Measurements from ENCODE around the gene RAB11FIP4.

The RAB11FIP4 gene

DNA sequence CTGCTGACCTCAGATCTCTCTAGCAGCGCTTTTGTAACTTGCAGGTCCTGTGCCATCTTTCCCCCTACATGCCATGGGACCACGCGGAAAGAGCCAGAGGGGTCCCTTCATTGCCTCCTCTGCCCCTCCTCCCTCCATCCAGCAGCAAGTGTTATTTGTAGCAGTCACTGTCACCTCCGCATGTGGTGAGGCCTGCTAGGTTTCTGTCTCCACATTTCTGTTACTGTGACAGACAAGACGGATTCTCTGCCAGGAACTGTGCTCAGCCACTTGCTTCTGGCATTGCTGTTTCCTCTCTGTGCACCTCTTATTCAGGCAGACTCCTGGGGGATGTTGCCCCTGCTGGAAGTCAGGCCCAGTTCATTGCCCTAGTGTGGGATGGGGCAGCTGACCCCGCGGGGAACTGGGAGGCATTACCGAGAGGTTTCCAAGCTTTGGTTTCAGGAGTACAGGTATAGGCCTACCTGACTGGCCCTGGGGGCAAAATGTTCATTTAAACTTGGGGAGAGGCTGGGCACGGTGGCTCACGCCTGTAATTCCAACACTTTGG, 61.2 kb downstream of the RAB11FIP4 start:
- ChIA-PET CTCF (interaction anchor here (0.5 to 0.7 kb wide), 2 partner anchors 64 to 390 kb away, joined by 3 read pairs; no protein-coding TSS in a partner anchor), POLR2A (no interaction called here)
- no peaks in the 10 kb centered on the region for H3K4me1 ChIP-seq (ENCODE audit: control insufficient read depth, insufficient read depth, low read length)
- no peak overlapping the region for H3K27ac ChIP-seq (ENCODE audit: extremely low read depth, low read depth, low read length)
- TF ChIP-seq GFI1B (tag by site-specific recombination; IDR thresholded peaks at IDR 0.05) (no peak), ZNF701 (tag by site-specific recombination; IDR thresholded peaks at IDR 0.05) (no peak), ZNF132 (tag by site-specific recombination; IDR thresholded peaks at IDR 0.05; ENCODE audit: borderline replicate concordance) (no peak), ZNF280C (tag by site-specific recombination; IDR thresholded peaks at IDR 0.05) (no peak), ZFP41 (tag by site-specific recombination; IDR thresholded peaks at IDR 0.05; ENCODE audit: borderline replicate concordance) (no peak), ZNF433 (tag by site-specific recombination; IDR thresholded peaks at IDR 0.05; ENCODE audit: low read depth) (no peak), ZBTB17 (tag by site-specific recombination; IDR thresholded peaks at IDR 0.05) (no peak), ZNF596 (tag by site-specific recombination; IDR thresholded peaks at IDR 0.05) (no peak), MZF1 (tag by site-specific recombination; IDR thresholded peaks at IDR 0.05; ENCODE audit: borderline replicate concordance) (no peak), HOXA7 (CRISPR knock-in tag; IDR thresholded peaks at IDR 0.05; ENCODE audit: borderline replicate concordance) (no peak)
- H3K36me3 ChIP-seq (ENCODE audit: control insufficient read depth in 2 of 2, insufficient read depth in 1 of 2, low read length in 2 of 2): no peaks in the 10 kb centered on the region
- no peaks in the 10 kb centered on the region for H3K9me3 ChIP-seq (ENCODE audit: control insufficient read depth, insufficient read depth, low read depth, low read length)
- no peak overlapping the region for H3K4me3 ChIP-seq (ENCODE audit: low read depth, low read length)

- Histone ChIP-seq H3K36me3 (ENCODE audit: control insufficient read depth in 2 of 2, insufficient read depth in 1 of 2, low read length in 2 of 2) (no peaks in the 10 kb centered on the region), H3K9me3 (ENCODE audit: control insufficient read depth, insufficient read depth, low read depth, low read length) (no peaks in the 10 kb centered on the region), H3K4me1 (ENCODE audit: control insufficient read depth, insufficient read depth, low read length) (no peaks in the 10 kb centered on the region), H3K4me3 (ENCODE audit: low read depth, low read length) (no peak overlapping the region), H3K27ac (ENCODE audit: extremely low read depth, low read depth, low read length) (no peak overlapping the region)
- POLR2A ChIA-PET: interaction anchor here (0.8 kb wide), 1 partner anchor 845 kb away, joined by 4 read pairs; no protein-coding TSS in a partner anchor
- CTCF ChIA-PET: interaction anchor here (0.6 kb wide), 1 partner anchor 17 kb away, joined by 3 read pairs; no protein-coding TSS in a partner anchor
- TF ChIP-seq ZNF621 (tag by site-specific recombination; IDR thresholded peaks at IDR 0.05) (no peak), ZBTB6 (tag by site-specific recombination; IDR thresholded peaks at IDR 0.05) (no peak), ZNF560 (tag by site-specific recombination; IDR thresholded peaks at IDR 0.05; ENCODE audit: borderline replicate concordance) (no peak), ZNF112 (tag by site-specific recombination; IDR thresholded peaks at IDR 0.05) (no peak), HOXD13 (CRISPR knock-in tag; IDR thresholded peaks at IDR 0.05; ENCODE audit: borderline replicate concordance) (no peak), TRIM28 (IDR thresholded peaks at IDR 0.05; ENCODE audit: borderline replicate concordance, low read length) (no peak), ZNF777 (tag by site-specific recombination; IDR thresholded peaks at IDR 0.05; ENCODE audit: borderline replicate concordance) (no peak)
- TF ChIP-seq, protein P1, sequence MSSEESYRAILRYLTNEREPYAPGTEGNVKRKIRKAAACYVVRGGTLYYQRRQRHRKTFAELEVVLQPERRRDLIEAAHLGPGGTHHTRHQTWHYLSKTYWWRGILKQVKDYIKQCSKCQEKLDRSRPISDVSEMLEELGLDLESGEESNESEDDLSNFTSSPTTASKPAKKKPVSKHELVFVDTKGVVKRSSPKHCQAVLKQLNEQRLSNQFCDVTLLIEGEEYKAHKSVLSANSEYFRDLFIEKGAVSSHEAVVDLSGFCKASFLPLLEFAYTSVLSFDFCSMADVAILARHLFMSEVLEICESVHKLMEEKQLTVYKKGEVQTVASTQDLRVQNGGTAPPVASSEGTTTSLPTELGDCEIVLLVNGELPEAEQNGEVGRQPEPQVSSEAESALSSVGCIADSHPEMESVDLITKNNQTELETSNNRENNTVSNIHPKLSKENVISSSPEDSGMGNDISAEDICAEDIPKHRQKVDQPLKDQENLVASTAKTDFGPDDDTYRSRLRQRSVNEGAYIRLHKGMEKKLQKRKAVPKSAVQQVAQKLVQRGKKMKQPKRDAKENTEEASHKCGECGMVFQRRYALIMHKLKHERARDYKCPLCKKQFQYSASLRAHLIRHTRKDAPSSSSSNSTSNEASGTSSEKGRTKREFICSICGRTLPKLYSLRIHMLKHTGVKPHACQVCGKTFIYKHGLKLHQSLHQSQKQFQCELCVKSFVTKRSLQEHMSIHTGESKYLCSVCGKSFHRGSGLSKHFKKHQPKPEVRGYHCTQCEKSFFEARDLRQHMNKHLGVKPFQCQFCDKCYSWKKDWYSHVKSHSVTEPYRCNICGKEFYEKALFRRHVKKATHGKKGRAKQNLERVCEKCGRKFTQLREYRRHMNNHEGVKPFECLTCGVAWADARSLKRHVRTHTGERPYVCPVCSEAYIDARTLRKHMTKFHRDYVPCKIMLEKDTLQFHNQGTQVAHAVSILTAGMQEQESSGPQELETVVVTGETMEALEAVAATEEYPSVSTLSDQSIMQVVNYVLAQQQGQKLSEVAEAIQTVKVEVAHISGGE (tag by site-specific recombination; conservative IDR thresholded peaks at IDR 0.05; ENCODE audit: low read depth): no peak
Observed at GRCh38 chr17:31453896-31454295, 62.4 kb downstream of the RAB11FIP4 start.

Measured in HEK293 (cell line).